GM18873 (cell line): ENCODE measurements around the gene HOXC10.

Experiments
- ATAC-seq: cut with Tn5 transposase; IDR thresholded peaks from one replicate; pipeline ENCODE4 v1.9.1; 2021; ENCODE audit warnings: mild to moderate bottlenecking, moderate library complexity, moderate number of reproducible peaks; ENCODE audit not compliant: unreplicated experiment, low FRiP score

Gene HOXC10

DNA sequence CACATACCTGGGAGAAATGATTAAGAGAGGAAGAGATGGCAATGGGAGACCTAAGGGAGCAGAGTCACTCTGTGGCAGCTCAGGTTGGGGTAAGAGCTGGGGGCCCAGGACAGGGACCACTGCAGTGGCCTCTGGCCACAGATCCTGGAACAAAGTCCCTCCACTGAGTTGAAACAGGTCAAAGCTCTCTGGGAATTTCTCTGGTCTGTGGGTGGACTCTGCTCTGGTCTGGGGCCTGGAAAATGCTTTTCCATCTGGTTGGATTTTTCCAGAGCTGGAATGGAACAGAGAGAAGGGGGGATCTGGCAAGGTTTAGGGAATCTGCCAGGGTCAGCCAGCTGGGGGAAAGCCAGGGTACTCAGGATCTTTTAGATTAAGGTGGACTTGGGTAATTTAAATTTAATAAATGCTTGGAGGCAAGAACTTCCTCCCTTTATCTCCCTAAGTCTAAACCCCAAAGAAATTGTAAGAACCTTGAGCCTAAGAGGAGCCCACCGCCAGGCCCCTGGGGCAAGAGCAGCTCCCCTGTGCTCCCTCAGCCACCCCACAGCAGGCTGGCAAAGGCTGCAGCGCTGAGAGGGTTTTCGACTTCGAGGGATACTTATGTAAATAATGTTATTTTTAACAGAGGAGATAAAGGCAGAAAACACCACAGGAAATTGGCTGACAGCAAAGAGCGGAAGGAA, 3.7 kb downstream of the HOXC10 start:
- ATAC-seq: no peak

DNA sequence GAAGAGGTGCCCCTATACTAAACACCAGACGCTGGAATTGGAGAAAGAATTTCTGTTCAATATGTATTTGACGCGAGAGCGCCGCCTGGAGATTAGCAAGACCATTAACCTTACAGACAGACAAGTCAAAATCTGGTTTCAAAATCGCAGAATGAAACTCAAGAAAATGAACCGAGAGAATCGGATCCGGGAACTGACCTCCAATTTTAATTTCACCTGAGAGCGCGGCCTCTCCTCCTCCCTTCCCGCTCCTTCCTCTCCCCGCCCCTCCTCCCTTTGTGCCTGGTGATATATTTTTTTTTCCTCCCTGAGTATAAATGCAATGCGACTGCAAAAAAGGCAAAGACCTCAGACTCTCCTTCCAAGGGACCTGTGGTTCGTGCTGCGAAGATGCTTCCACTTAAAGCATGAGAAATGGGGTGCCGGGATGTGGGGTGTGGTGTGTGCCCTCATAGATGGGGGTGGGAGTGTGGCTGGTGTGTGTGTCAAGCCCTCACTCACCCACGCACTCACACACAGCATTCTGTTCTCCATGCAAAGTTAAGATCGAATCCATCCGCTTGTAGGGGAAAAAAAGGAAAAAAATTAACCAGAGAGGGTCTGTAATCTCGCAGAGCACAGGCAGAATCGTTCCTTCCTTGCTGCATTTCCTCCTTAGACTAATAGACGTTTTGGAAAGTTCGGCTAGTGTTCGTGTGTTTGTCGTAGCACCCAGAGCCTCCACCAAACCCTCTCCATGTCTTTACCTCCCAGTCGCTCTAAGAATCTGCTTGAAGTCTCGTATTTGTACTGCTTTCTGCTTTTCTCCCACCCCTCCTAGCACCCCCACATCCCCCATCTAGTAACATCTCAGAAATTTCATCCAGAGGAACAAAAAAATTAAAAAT, 4.5 kb downstream of the HOXC10 start:
- no peak for ATAC-seq

- no peak for ATAC-seq
Measured at GRCh38 chr12:53990311-53991076, 5.5 kb downstream of the HOXC10 start.

DNA sequence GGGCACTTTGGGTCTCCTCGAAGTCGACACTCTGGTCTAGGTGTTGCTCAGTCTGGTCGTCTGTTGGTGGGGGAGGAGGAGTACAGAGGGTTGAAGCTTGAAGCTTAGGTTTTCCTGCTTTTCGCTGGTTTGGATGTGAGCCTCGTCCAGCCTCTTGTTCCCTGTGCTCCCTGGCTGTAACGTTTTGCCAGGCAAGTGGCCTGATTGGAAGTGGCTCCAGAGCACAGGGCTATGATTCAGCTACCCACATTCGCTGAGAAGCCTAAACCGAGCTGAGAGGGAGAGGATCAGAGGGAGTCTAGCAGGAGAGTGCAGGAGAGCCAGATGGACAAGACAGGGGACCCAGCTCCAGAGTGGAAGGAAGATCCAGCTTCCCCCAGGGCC, 6.1 kb downstream of the HOXC10 start:
- ATAC-seq: no peak

DNA sequence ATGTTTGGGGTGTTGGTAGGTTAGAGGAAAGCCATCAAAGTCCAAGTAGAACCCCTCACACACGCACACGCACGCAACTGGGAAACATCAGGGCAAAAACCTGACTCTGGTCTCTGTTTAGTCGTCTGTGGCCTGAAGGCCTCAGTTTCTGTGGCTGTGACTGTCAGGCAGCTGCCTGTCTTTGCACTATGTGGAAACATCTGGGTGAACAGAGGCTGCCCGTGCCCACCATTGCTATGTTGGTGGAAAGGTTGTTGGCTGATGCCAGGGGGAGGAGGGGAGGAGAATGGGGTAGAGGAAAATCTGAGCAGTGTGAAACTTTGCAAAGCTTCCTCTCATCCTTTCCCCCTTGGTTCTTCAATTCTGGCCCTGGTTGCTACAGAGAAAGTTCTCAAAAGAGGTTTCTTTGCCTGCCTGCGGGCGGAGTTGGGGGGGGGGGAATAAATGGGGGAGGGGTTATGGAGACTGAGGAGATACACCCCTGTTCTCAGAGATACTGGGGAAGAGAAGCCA, 7.5 kb downstream of the HOXC10 start:
- no peak for ATAC-seq

- no peak for ATAC-seq
Measured at GRCh38 chr12:53993162-53994008, 8.4 kb downstream of the HOXC10 start.

DNA sequence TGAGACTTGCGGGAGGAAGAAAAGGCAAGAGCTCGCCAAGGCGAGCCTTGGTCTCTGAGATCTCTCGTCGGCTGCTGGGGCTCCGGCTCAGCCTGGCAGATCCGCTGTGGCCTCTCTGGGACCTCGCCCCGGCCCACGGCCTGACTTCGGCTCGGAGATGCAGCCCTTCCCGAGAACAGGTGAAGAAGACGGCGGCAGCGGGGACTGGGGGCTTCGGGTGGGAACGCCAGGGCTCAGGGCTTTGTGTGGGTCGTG, 9.0 kb downstream of the HOXC10 start:
- ATAC-seq: no peak

DNA sequence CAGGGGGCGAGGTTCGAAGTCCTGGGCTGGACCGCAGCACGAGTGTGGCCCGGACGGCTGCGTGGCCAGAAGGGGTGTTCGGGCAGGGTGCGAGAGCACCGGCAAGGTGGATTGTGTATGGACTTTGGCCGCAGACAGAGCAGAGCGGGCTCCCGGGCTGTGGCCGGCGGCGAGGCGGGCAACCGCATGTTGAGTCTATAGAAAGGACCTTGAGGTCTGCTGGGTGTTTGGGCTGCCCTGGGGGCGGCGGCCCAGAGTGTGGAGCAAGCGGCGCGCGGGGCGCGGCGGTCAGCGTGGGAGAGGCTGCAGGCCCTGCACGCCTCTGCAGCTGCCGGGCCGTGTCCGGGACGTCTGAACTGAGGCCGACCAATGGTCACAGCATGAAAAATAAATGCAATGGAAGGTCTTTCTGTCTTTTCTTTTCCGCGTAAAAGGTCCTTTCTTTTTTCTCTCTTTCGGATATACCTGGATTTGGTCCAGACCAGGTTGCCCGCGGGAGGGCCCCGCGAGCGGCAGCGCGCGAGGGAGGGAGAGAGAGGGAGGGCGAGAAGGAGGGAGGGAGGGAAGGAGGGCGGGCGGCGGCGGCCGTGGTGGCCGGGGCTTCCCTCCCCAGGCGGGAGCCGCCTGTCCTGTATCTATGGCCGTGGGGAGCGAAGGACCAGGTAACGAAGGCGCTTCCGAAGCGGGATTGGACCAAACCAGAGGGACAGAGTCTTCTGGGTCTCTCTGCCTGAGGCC, 9.5 kb downstream of the HOXC10 start:
- ATAC-seq: no peak

DNA sequence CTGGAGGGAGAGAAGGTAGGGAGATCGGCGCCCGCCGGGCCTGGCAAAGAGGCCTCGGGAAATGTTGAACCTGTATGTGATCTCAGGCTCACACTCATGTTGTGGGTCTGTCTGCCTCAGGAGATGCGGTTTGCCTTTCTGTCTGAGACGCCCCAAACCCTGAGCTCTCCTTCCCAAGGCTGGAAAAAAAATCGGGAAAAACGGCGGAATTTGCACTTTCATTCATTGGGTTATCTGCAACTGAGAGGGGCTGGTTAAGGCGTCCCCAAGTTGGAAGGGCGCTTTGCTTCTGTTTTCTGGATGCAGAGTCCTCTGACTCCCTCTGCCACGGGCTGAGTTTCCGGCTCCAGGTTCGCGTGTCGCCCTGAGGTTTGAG, 10.0 kb downstream of the HOXC10 start:
- no peak for ATAC-seq

DNA sequence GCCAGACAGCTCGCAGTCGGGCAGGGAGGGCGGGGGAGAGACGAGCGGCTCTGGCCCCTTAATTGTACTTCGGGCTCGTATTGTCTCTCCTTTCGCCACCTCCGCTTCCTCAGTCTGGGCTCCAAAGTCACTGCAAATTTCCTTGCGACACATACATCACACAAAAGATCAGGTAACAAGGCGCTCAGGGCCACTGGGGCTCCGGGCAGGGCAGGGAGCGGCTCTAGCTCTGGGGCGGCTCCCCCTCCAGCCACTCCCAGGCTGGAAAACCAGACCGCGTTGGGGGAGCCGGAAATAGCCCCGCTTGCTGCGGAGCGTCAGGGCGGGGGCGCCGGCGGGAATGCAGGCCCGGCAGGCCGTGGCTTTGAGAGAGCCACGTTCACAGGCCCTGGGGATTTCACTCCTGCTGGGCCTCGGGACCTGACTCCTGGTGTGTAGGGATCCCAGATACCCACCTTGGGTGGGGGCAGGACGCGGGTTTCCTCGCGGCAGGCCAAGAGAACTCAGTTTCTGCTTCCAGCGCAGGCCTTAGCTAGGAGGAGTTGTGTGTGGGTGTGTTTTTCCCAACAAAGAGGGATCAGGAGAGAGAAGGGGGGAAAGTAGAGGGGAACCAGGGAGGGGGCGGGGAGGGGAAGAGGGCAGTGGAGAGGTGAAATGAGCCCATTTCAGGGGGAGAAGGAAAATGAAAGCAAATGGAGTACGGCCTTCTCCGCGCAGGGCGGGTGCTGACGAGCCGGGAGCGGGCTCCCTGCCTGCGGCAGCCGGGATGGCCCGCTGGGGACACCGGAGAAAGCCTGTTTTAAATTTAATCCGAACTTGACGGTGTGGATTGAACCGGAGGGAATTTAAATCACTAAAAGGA, 10.7 kb downstream of the HOXC10 start:
- no peak for ATAC-seq

- no peak for ATAC-seq
Measured at GRCh38 chr12:53996240-53997203, 11.6 kb downstream of the HOXC10 start.

GRCh38 chr12:53997204-53998109, 12.5 kb downstream of the HOXC10 start:
- ATAC-seq: no peak

DNA sequence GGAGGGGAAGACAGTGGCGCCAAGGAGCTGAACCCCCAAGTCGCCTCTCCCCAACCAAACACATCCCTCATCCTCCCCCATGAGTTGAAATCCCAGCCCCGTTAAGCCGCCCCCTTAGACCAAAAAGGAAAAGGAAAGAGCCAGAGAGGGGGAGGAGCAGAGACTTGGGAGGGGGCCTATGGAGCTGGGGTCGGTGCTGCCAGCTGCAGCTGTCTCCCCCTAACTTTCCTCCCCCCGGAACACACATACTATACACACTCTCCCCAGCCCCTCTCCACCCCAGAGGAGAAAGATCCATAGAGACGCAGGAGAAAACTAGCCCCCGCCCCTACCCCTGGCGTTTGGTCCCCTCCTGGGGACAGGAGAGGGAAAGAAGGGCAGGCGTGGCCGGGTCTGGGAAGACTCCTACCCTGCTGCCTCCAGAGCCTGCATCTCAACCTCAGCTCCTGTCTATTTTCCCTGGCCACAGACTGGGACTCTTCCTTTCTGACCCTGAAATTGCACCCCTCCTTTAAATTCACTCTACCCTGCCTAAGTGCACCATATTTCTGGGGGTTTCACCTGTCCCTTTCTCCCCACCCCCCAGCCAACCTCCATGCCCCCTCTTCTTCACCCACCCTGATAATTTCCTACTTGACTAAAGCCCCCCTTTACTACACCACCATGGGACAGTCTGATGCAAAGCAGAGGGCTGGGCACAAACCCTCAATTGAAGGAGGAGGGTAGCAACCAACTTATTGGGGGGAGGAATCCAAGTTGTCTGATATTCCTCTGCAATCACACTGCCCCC, 13.4 kb downstream of the HOXC10 start:
- no peak for ATAC-seq

DNA sequence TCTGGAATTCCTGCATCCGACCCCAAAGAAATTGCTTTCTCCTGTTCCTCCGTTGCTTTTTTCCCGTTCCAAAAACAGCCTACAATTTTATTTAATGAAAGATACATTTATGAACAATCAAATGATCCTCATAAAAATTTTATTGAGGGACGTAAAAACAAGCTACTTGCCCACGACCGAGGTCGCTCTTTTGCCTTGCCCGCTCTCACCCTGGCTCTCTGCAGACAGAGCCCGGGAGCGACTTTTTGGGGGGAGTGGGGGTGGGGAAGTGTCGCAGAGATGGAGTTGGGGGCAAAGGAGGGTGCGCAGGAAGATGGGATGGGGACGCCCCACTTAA, 13.9 kb downstream of the HOXC10 start:
- no peak for ATAC-seq

GRCh38 chr12:53999559-54000115, 14.7 kb downstream of the HOXC10 start:
- no peak for ATAC-seq
